ENCODE measurements around the gene P2RX1.
"Not testable (repeated sequence)": the region's sequence is repeated elsewhere in the genome, so short reads cannot be mapped to it uniquely, and the experiment has no call there.

P2RX1 gene

DNA sequence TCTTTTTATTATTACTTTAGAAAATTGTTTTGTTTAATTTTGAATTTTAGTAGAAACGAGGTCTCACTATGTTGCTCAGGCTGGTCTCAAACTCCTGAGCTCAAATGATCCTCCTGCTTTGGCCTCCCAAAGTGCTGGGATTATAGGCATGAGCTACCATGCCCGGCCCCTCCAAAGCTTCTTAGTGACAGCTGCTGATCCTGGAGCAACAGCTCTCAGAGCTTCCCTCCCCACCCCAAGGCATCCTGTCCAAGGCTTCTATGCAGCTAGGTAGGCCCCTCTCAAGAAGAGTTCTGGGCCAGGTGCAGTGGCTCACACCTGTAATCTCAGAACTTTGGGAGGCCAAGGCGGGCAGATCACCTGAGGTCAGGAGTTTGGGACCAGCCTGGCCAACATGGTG, 32.3 kb upstream of the P2RX1 start:
- H3K27me3 ChIP-seq (ENCODE audit: control insufficient read depth, insufficient read depth, low read length); H3K9me3 ChIP-seq (ENCODE audit: control insufficient read depth, low read length); H3K4me1 ChIP-seq (ENCODE audit: control insufficient read depth, insufficient read depth, low read length); H3K9ac ChIP-seq (ENCODE audit: low read length); H3K4me3 ChIP-seq (ENCODE audit: low read length): not testable (repeated sequence)
- peaks cover 13% of the 10 kb centered on the region for H3K36me3 ChIP-seq (ENCODE audit: control insufficient read depth, insufficient read depth, low read length)

DNA sequence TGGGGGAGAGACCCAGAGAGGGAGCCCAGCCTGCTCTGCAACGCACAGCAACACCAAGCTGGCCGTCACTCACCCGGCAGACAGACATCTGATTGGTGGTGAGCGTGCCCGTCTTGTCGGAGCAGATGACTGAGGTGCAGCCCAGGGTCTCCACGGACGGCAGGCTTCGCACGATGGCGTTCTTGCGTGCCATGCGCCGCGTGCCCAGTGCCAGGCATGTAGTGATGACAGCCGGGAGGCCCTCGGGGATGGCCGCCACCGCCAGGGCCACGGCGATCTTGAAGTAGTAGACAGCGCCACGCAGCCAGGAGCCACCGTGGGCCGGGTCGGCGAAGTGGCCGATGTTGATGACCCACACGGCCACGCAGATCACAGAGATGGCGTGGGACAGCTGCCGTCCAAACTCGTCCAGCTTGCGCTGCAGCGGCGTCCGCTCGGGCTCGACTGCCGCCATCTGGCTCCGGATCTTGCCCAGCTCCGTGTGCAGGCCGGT, 31.1 kb upstream of the P2RX1 start:
- H3K36me3 ChIP-seq (ENCODE audit: control insufficient read depth, insufficient read depth, low read length) = peaks cover 13% of the 10 kb centered on the region

DNA sequence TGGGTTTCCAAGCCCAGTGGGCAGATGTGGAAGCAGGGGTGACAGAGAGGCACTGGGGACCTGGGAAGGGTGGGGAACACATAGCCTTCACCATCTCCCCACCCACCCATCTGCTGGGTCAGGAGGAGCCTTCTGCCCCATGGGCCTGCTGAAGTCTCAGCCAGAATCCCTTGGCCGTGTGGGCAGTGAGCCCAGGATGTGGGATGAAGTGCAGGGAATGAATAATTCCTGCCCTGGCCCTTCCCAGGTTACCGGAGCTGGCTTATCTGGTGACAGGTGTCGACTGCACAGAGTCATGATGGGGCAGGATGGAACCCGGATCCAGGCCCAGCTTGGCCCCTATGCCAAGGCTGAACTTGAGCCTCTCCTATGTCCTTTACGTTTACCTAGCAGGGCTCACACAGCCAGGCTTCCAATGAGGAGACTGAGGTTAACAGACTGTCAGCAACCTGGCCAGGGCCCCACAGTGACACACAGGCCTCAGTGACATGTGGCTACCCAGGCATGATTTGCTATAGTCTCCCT, 30.5 kb upstream of the P2RX1 start:
- Histone ChIP-seq H3K27me3 (ENCODE audit: control insufficient read depth, insufficient read depth, low read length) (no peaks in the 10 kb centered on the region), H3K9me3 (ENCODE audit: control insufficient read depth, low read length) (no peaks in the 10 kb centered on the region), H3K36me3 (ENCODE audit: control insufficient read depth, insufficient read depth, low read length) (peaks cover 13% of the 10 kb centered on the region), H3K9ac (ENCODE audit: low read length) (no peak overlapping the region), H3K4me3 (ENCODE audit: low read length) (no peak overlapping the region), H3K4me1 (ENCODE audit: control insufficient read depth, insufficient read depth, low read length) (no peaks in the 10 kb centered on the region)

More for the DNA sequence above, 31.1 kb upstream of the P2RX1 start:
- H3K27me3 ChIP-seq (ENCODE audit: control insufficient read depth, insufficient read depth, low read length) = no peaks in the 10 kb centered on the region
- H3K4me3 ChIP-seq (ENCODE audit: low read length) = no peak overlapping the region
- no peak overlapping the region for H3K9ac ChIP-seq (ENCODE audit: low read length)
- no peaks in the 10 kb centered on the region for H3K4me1 ChIP-seq (ENCODE audit: control insufficient read depth, insufficient read depth, low read length)
- no peaks in the 10 kb centered on the region for H3K9me3 ChIP-seq (ENCODE audit: control insufficient read depth, low read length)

DNA sequence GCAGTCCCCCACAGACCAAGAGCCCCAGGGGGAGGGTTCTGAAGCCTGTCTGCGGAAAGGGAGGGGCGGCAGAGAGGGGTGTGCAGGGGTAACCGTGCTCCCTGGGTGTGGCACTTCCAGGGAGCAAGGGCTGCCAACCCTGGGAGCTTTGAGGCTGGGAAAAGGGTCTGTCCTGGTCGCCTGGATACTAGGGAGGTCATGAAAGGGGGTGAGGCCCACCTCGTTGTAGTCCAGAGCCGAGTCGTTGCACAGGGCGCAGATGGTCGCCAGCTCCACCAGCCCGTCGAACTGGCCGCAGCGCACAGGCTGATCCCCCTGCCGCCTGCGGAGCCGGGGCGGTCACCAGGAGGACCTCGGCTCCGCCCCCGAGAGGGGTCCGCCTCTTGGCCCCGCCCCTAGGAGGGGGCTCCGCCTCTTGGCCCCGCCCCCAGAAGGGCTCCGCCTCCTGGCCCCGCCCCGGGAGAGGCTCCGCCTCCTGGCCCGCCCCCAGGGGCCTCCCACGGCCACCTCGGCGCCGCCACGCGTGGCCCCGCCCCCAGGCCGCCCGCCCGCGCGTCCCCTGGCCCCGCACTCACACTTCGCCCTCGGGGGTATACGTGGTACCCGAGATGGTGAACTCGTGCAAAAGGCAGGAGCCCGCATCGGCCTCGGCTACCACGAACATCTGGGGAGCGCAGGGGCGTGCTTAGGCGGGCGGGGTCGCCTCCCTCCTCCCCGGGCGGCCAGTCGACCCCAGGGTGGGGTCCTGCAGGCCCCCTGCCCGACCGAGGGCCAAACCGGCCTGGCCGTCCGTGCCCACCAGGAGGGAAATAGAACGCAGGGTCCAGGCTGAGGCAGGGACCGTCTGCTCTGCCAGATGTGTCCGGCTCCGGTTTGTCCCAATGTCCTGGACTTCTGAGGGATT, 28.5 kb upstream of the P2RX1 start:
- H3K36me3 ChIP-seq (ENCODE audit: control insufficient read depth, insufficient read depth, low read length) = peaks cover 13% of the 10 kb centered on the region

DNA sequence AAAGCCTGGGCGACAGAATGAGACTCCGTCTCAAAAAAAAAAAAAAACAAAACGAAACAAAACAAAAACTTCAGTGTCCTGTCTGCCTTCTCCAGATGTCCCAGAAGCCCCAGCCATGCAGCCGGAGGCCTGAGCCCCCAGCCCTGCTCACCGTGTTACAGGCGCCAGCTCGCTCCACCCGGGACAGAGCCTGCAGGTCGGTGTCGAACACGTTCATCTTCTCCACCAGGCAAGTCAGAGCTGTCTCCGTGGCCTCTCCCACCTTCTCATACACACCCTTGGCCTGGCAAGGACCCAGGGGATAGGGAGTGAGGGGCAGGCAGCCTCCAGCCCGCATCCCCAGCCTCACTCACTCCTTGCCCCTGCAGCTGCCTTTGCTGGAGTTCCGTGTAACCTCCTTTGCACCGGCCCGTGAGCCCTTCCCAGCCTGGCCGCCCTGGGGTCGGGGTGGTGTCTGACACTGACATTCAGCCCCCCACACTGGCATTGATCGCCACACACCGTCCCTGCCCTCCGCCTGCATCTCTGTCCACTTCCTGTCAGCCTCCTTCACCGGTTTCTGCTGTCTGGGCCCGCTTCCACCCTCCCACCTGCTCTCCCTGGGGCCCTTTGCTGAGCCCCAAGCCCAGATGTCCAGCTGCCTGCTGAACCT, 27.1 kb upstream of the P2RX1 start:
- peaks cover 13% of the 10 kb centered on the region for H3K36me3 ChIP-seq (ENCODE audit: control insufficient read depth, insufficient read depth, low read length)
- H3K4me1 ChIP-seq (ENCODE audit: control insufficient read depth, insufficient read depth, low read length) = no peaks in the 10 kb centered on the region
- H3K9me3 ChIP-seq (ENCODE audit: control insufficient read depth, low read length) = no peaks in the 10 kb centered on the region
- no peak overlapping the region for H3K4me3 ChIP-seq (ENCODE audit: low read length)
- no peak overlapping the region for H3K9ac ChIP-seq (ENCODE audit: low read length)
- H3K27me3 ChIP-seq (ENCODE audit: control insufficient read depth, insufficient read depth, low read length) = no peaks in the 10 kb centered on the region

More for the DNA sequence above, 28.5 kb upstream of the P2RX1 start:
- no peak overlapping the region for H3K9ac ChIP-seq (ENCODE audit: low read length)
- H3K4me3 ChIP-seq (ENCODE audit: low read length) = no peak overlapping the region
- H3K27me3 ChIP-seq (ENCODE audit: control insufficient read depth, insufficient read depth, low read length) = no peaks in the 10 kb centered on the region
- no peaks in the 10 kb centered on the region for H3K9me3 ChIP-seq (ENCODE audit: control insufficient read depth, low read length)
- no peaks in the 10 kb centered on the region for H3K4me1 ChIP-seq (ENCODE audit: control insufficient read depth, insufficient read depth, low read length)

DNA sequence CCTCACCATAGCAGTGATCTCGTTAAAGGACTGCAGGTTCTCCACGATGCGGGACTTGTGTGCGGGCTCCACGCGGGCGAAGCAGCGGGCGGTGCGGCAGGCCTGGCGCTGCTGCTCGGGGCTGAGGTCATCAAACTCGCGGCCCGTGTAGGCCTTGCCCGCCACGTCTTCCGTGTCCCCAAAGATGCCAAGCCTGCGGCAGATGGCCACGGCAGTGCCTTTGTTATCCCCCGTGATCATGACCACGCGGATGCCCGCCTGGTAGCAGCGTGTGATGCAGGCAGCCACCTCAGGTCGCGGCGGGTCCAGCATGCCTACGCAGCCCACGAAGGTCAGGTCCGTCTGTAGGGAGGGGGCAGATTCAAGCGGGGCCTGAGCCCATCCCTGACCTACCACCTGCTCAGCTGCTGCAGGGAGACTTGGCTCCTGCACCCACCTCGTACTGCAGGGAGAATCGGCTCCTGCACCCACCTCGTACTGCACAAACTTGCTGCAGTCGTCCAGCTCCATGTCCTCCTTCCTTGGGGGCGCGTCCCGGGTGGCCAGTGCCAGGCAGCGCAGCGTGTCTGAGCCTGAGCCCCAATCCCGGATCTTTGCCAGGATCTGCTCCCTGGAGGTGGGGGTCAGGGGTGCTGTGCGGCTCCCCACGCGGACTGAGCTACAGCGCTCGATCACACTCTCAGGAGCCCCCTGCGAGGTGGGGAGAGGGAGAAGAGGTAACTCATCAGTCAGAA, 24.9 kb upstream of the P2RX1 start:
- H3K27me3 ChIP-seq (ENCODE audit: control insufficient read depth, insufficient read depth, low read length) = no peaks in the 10 kb centered on the region
- no peak overlapping the region for H3K4me3 ChIP-seq (ENCODE audit: low read length)
- no peaks in the 10 kb centered on the region for H3K9me3 ChIP-seq (ENCODE audit: control insufficient read depth, low read length)
- no peak overlapping the region for H3K9ac ChIP-seq (ENCODE audit: low read length)
- H3K4me1 ChIP-seq (ENCODE audit: control insufficient read depth, insufficient read depth, low read length) = no peaks in the 10 kb centered on the region
- H3K36me3 ChIP-seq (ENCODE audit: control insufficient read depth, insufficient read depth, low read length) = peaks cover 18% of the 10 kb centered on the region

DNA sequence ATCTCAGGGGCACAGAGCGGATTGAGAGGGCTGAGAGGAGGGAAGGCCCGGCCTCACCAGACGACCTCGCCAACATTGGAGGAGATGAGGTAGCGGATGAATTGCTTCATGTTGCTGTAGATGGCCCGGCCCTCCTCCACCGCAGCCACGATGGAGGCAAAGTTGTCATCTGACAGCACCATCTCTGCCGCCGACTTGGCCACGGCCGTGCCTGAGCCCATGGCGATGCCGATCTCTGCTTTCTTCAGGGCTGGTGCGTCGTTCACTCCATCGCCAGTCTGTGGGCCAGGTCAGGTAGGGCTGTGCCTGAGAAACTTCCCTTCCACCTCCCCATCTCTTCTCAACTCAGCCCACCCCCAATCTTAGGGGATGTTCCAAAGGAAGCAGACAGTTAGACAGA, 21.1 kb upstream of the P2RX1 start:
- H3K27me3 ChIP-seq (ENCODE audit: control insufficient read depth, insufficient read depth, low read length) = no peaks in the 10 kb centered on the region
- peaks cover 25% of the 10 kb centered on the region for H3K36me3 ChIP-seq (ENCODE audit: control insufficient read depth, insufficient read depth, low read length)
- peaks cover 8% of the 10 kb centered on the region for H3K4me1 ChIP-seq (ENCODE audit: control insufficient read depth, insufficient read depth, low read length)
- H3K9me3 ChIP-seq (ENCODE audit: control insufficient read depth, low read length) = no peaks in the 10 kb centered on the region
- H3K4me3 ChIP-seq (ENCODE audit: low read length) = no peak overlapping the region
- no peak overlapping the region for H3K9ac ChIP-seq (ENCODE audit: low read length)

DNA sequence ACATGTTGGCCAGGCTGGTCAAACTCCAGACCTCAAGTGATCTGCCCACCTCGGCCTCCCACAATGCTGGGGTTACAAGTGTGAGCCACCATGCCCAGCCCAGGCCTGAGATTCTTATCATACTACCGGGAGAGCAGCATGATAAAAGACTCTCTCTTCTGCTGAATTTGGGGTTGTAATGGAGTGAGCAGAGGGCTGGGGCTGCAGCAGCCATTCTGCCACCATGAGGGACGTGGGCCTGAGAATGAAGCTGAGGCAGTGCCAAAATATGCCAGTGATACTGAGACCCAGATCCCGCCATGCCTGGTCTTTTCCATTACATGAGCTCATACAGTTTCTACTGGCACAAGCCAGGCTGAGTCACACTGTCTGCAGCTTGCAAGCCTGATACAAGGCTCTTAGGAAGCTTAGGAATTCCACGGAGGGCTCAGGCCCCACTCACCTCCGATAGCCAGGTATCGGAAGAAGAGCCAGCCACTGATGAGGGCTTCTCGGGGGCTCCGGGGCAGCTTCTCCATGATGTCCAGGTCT, 19.6 kb upstream of the P2RX1 start:
- no peaks in the 10 kb centered on the region for H3K9me3 ChIP-seq (ENCODE audit: control insufficient read depth, low read length)
- peaks cover 25% of the 10 kb centered on the region for H3K36me3 ChIP-seq (ENCODE audit: control insufficient read depth, insufficient read depth, low read length)

DNA sequence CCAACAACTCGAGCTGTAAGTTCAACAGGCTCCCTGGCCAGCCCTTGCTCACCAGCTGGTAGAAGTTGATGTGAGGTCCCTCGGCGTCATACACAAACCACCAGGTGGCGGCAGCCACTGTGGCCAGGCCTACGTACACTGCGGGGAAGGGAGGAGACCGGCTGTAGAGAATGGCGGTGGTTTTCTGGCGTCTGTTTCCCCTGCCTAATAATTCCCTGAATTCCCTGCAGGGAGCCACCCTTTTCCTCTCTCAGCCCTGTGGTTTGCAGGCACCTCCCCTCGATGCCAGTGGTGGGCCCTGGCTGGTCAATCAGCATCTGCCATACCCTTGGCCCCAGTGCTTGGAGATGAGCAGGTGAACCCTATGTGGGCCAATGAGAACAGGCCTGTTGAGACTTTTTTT, 18.9 kb upstream of the P2RX1 start:
- H3K4me1 ChIP-seq (ENCODE audit: control insufficient read depth, insufficient read depth, low read length) = peaks cover 8% of the 10 kb centered on the region
- H3K9me3 ChIP-seq (ENCODE audit: control insufficient read depth, low read length) = no peaks in the 10 kb centered on the region
- H3K4me3 ChIP-seq (ENCODE audit: low read length) = no peak overlapping the region
- no peaks in the 10 kb centered on the region for H3K27me3 ChIP-seq (ENCODE audit: control insufficient read depth, insufficient read depth, low read length)
- peaks cover 25% of the 10 kb centered on the region for H3K36me3 ChIP-seq (ENCODE audit: control insufficient read depth, insufficient read depth, low read length)
- H3K9ac ChIP-seq (ENCODE audit: low read length) = no peak overlapping the region

More for the DNA sequence above, 19.6 kb upstream of the P2RX1 start:
- H3K27me3 ChIP-seq (ENCODE audit: control insufficient read depth, insufficient read depth, low read length) = no peaks in the 10 kb centered on the region
- no peak overlapping the region for H3K4me3 ChIP-seq (ENCODE audit: low read length)
- peaks cover 8% of the 10 kb centered on the region for H3K4me1 ChIP-seq (ENCODE audit: control insufficient read depth, insufficient read depth, low read length)
- H3K9ac ChIP-seq (ENCODE audit: low read length) = no peak overlapping the region

DNA sequence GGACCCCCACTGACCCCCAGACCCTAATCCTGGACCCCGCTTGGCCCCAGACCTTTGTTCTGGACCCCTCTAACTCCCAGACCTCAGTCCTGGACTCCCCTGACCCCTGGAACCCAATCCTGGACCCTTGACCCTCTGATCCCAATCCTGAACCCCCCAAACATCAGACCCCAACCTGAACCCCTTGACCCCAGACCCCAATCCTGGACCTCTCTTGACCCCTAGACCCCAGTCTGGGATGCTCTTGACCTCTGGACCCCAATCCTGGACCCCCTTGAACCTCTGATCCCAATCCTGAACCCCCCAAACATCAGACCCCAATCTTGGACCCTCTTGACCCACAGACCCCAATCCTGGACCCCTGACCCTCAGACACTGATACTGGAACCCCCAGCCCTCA, 13.5 kb upstream of the P2RX1 start:
- Histone ChIP-seq H3K36me3 (ENCODE audit: control insufficient read depth, insufficient read depth, low read length) (peaks cover 20% of the 10 kb centered on the region), H3K27me3 (ENCODE audit: control insufficient read depth, insufficient read depth, low read length) (no peaks in the 10 kb centered on the region), H3K4me3 (ENCODE audit: low read length) (no peak overlapping the region), H3K9me3 (ENCODE audit: control insufficient read depth, low read length) (no peaks in the 10 kb centered on the region), H3K9ac (ENCODE audit: low read length) (no peak overlapping the region), H3K4me1 (ENCODE audit: control insufficient read depth, insufficient read depth, low read length) (peaks cover 5% of the 10 kb centered on the region)

DNA sequence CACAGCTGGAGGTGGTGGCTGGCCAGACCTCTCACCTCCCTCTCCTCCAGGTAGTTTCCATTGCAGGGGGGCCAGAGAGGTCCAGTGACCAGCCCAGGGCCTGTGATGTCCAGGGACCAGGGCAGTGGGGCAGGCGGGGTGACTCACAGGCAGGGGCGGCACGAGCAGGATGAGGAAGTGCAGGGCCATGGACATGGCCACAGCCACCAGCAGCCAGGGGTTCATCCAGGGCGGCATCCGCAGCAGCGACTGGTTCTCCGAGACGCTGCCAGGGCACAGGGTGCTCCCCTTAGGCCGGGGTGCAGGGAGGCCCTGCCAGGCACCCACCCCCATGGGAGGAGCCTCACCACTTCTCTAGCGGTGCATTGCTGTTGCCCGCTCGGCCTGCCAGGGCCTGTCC, 12.9 kb upstream of the P2RX1 start:
- Histone ChIP-seq H3K27me3 (ENCODE audit: control insufficient read depth, insufficient read depth, low read length) (no peaks in the 10 kb centered on the region), H3K4me3 (ENCODE audit: low read length) (no peak overlapping the region), H3K36me3 (ENCODE audit: control insufficient read depth, insufficient read depth, low read length) (peaks cover 19% of the 10 kb centered on the region), H3K9me3 (ENCODE audit: control insufficient read depth, low read length) (no peaks in the 10 kb centered on the region), H3K9ac (ENCODE audit: low read length) (no peak overlapping the region), H3K4me1 (ENCODE audit: control insufficient read depth, insufficient read depth, low read length) (peaks cover 5% of the 10 kb centered on the region)
